Endodermal cell (in vitro differentiated cells): ENCODE data around the gene MYO1A. TPM values are rescaled to one million over a fixed set of nuclear protein-coding genes. Genes with fewer than 3 reads are reported as not detected.
A peak's percentile ranks its signal among the peaks of the same experiment; 100 is the strongest.

Experiments used
- DNase-seq: peaks from one replicate; pipeline ENCODE4 v3.0.0-alpha.2; 2017
- H3K27ac ChIP-seq: 2 replicates; pipeline ENCODE4 v1.5.1; 2013; ENCODE audit warnings: mild to moderate bottlenecking, low read depth, low read length, moderate library complexity
- H3K27me3 ChIP-seq: 2 replicates; pipeline ENCODE4 v1.6.1; 2013; ENCODE audit warnings: mild to moderate bottlenecking, low read length, moderate library complexity; ENCODE audit not compliant: insufficient read depth, control insufficient read depth, poor library complexity, severe bottlenecking
- H3K36me3 ChIP-seq: 2 replicates; pipeline ENCODE4 v1.7.0; 2013; ENCODE audit warnings: mild to moderate bottlenecking, low read length, moderate library complexity; ENCODE audit not compliant: control insufficient read depth, insufficient read depth
- H3K4me1 ChIP-seq: one replicate; pipeline ENCODE4 v1.7.0; 2013; ENCODE audit warnings: low read length; ENCODE audit not compliant: control insufficient read depth, insufficient read depth
- H3K4me3 ChIP-seq: 2 replicates; pipeline ENCODE4 v1.5.1; 2013; ENCODE audit warnings: mild to moderate bottlenecking, low read length, moderate library complexity
- H3K9ac ChIP-seq: 2 replicates; pipeline ENCODE4 v1.6.1; 2013; ENCODE audit warnings: mild to moderate bottlenecking, low read length, moderate library complexity; ENCODE audit not compliant: poor library complexity, severe bottlenecking; ENCODE audit errors: extremely low read depth
- H3K9me3 ChIP-seq: 2 replicates; pipeline ENCODE4 v1.6.1; 2013; ENCODE audit warnings: mild to moderate bottlenecking, low read length, moderate library complexity; ENCODE audit not compliant: control insufficient read depth
- H3K27ac Mint-ChIP-seq: 2 replicates; pipeline ENCODE4 v1.8.0; 2020; ENCODE audit warnings: mixed read lengths
- H3K27me3 Mint-ChIP-seq: 2 replicates; pipeline ENCODE4 v1.8.0; 2021; ENCODE audit warnings: mild to moderate bottlenecking, mixed read lengths; ENCODE audit not compliant: insufficient read depth
- H3K36me3 Mint-ChIP-seq: 2 replicates; pipeline ENCODE4 v1.8.0; 2020; ENCODE audit warnings: low read depth, mixed read lengths
- H3K4me1 Mint-ChIP-seq: 2 replicates; pipeline ENCODE4 v1.8.0; 2020; ENCODE audit warnings: mixed read lengths
- H3K4me3 Mint-ChIP-seq: 2 replicates; pipeline ENCODE4 v1.8.0; 2020; ENCODE audit warnings: mild to moderate bottlenecking, moderate library complexity, mixed read lengths
- H3K9me3 Mint-ChIP-seq: 2 replicates; pipeline ENCODE4 v1.8.0; 2020; ENCODE audit warnings: mild to moderate bottlenecking, mixed read lengths
- WGBS, 2 experiments: methylation state at CpG; one replicate each; pipeline versions ENCODE4 v1.1.5 to v1.1.7; 2013; ENCODE audit warnings: missing lambda C conversion rate in 2 of 2, mixed read lengths in 1 of 2; ENCODE audit not compliant: insufficient coverage in 1 of 2, insufficient read length in 1 of 2; 5-methylcytosine and 5-hydroxymethylcytosine counted together
- total RNA-seq, 2 donors: library from RNA; stranded (reverse); fragmentation: NEBNext Ultra II Directional in 1 of 2; extraction: Animal tissue kit (Norgen Biotek cat#: 25700) in 1 of 2; gene quantifications; 2 replicates in 1 of 2; 3 replicates in 1 of 2; pipeline ENCODE4 v1.2.1, GENCODE V29; 2021
- TF ChIP-seq, protein P1 (sequence below): fragments of 200-600 bp; sonication (generic); conservative IDR thresholded peaks from 2 replicates; pipeline ENCODE4 v1.5.0; 2021; ENCODE audit warnings: antibody characterized with exemption, mild to moderate bottlenecking

Gene MYO1A
- total RNA-seq, 2 donors from 2014 or later, result 0.77 to 1.7 TPM

DNA sequence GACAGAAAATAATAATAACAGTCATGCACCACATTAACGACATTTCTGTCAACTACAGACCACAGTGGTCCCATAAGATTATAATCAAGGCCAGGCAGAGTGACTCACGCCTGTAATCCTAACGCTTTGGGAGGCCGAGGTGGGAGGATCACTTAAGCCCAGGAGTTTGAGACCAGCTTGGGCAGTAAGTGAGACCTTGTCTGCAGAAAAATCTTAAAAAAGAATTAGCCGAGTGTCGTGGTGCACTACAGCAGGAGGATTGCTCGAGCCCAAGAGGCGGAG lies 47.6 kb upstream of the MYO1A start:
- no peak overlapping the region for H3K4me3 Mint-ChIP-seq

DNA sequence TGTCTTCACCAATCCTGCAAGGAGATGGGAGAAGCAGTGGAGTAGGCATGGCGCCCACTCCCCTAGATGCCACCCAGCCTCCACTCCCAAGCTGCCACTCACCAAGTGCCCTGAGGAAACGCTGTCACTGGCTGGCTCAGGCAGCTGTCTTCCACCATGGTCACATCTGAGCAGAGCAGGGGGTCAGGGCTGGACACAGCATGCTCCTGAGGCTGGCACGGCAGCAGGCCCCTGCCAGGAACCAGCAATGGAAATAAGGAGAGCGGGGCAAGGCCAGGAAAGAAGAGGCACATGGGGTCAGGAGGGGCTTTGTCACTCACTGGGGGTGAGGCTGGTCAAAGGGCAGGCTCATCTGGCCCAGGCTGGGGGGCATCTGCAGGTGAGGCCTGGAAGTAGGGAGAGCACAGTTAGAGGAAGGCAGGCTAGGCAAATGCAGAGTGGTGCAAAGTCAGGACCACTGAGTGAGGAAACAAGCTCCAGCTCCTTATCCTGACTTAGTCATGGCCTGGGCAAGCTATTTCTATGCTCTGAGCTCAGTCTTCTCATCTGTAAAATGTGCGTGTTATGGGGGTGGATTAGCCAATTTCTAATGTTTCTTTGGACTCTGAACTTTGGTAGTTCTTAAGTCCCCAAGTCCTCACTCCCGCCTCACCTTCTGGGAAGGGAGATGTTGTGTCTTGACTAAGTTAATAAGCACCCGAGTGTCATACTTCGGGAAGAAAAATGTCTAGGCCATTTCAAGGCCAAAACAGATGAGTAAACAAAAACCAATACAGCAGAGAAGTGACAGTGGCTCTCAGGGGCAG lies 47.0 kb upstream of the MYO1A start:
- Mint-ChIP-seq H3K27me3 (no peaks in the 10 kb centered on the region), H3K9me3 (no peaks in the 10 kb centered on the region), H3K27ac (no peak overlapping the region), H3K4me1 (peaks cover 5% of the 10 kb centered on the region), H3K36me3 (peaks cover 57% of the 10 kb centered on the region), H3K4me3 (no peak overlapping the region)
- no peaks in the 10 kb centered on the region for H3K4me1 ChIP-seq
- peaks cover 19% of the 10 kb centered on the region for H3K36me3 ChIP-seq
- WGBS, 2 experiments, result 89 to 96% methylated on average over 4 to 8 of the region's 8 CpGs
- TF ChIP-seq, protein P1, sequence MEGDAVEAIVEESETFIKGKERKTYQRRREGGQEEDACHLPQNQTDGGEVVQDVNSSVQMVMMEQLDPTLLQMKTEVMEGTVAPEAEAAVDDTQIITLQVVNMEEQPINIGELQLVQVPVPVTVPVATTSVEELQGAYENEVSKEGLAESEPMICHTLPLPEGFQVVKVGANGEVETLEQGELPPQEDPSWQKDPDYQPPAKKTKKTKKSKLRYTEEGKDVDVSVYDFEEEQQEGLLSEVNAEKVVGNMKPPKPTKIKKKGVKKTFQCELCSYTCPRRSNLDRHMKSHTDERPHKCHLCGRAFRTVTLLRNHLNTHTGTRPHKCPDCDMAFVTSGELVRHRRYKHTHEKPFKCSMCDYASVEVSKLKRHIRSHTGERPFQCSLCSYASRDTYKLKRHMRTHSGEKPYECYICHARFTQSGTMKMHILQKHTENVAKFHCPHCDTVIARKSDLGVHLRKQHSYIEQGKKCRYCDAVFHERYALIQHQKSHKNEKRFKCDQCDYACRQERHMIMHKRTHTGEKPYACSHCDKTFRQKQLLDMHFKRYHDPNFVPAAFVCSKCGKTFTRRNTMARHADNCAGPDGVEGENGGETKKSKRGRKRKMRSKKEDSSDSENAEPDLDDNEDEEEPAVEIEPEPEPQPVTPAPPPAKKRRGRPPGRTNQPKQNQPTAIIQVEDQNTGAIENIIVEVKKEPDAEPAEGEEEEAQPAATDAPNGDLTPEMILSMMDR, result no peak
- peak overlapping the region; percentile 38 for H3K27ac ChIP-seq
- no peaks in the 10 kb centered on the region for H3K27me3 ChIP-seq
- H3K4me3 ChIP-seq, result no peak overlapping the region
- no peaks in the 10 kb centered on the region for H3K9me3 ChIP-seq
- no peak for DNase-seq
- no peak overlapping the region for H3K9ac ChIP-seq

More for the DNA sequence above, 47.6 kb upstream of the MYO1A start:
- no peak overlapping the region for H3K4me3 ChIP-seq
- no peak overlapping the region for H3K27ac ChIP-seq
- 87 to 95% methylated on average over 8 of the region's 8 CpGs for WGBS, 2 experiments
- no peaks in the 10 kb centered on the region for H3K27me3 Mint-ChIP-seq
- TF ChIP-seq, protein P1, result no peak
- peaks cover 5% of the 10 kb centered on the region for H3K4me1 Mint-ChIP-seq
- peaks cover 59% of the 10 kb centered on the region for H3K36me3 Mint-ChIP-seq
- H3K27me3 ChIP-seq, result no peaks in the 10 kb centered on the region
- H3K9me3 Mint-ChIP-seq, result no peaks in the 10 kb centered on the region
- H3K27ac Mint-ChIP-seq, result no peak overlapping the region
- no peak for DNase-seq
- no peaks in the 10 kb centered on the region for H3K9me3 ChIP-seq
- peaks cover 3% of the 10 kb centered on the region for H3K4me1 ChIP-seq
- no peak overlapping the region for H3K9ac ChIP-seq
- H3K36me3 ChIP-seq, result peaks cover 19% of the 10 kb centered on the region

DNA sequence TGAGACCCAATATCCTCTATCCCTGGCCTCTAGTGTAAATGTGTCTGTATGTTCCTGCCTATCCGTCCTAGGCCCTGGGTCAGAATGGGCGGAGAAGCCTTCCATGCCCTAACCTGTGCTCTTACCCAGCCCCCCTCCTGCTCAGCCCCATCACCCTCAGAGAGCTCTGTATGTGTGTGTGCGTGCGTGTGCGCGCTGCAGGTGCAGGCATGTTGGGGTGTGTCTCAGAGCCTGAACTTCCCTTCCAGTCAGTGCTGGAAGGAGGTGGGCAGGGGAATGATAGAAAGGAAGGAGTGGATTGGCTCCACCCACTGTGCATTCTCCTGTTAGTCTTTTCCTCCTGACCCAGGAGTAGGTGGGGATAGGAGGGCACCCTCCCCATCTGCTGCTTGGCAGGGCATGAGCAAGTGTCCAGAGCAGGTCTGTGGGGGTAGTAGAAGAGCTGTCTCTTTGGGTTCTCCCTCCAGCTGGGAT lies 46.2 kb upstream of the MYO1A start:
- H3K9me3 ChIP-seq, result no peaks in the 10 kb centered on the region
- H3K27me3 ChIP-seq, result no peaks in the 10 kb centered on the region
- TF ChIP-seq, protein P1, result no peak
- H3K4me1 Mint-ChIP-seq, result peaks cover 5% of the 10 kb centered on the region
- H3K27ac ChIP-seq, result peak overlapping the region; percentile 22
- H3K36me3 ChIP-seq, result peaks cover 19% of the 10 kb centered on the region
- H3K9ac ChIP-seq, result no peak overlapping the region
- no peak overlapping the region for H3K27ac Mint-ChIP-seq
- no peak for DNase-seq
- no peaks in the 10 kb centered on the region for H3K9me3 Mint-ChIP-seq
- peaks cover 60% of the 10 kb centered on the region for H3K36me3 Mint-ChIP-seq
- no peak overlapping the region for H3K4me3 ChIP-seq
- WGBS, 2 experiments, result 97% methylated on average over 6 of the region's 6 CpGs; no CpG with 5 or more reads in 1 of the 2 experiments
- no peaks in the 10 kb centered on the region for H3K4me1 ChIP-seq
- H3K4me3 Mint-ChIP-seq, result no peak overlapping the region
- H3K27me3 Mint-ChIP-seq, result no peaks in the 10 kb centered on the region
